Panc1 (cell line): ENCODE measurements around the gene KIRREL3. TPM values are rescaled to one million over a fixed set of nuclear protein-coding genes. Genes with fewer than 3 reads are reported as not detected.

Experiments
- ATAC-seq: fragments of 200-7000 bp; cut with Tn5 transposase; 2 replicates; pipeline ENCODE4 v1.9.1; 2020; ENCODE audit warnings: mild to moderate bottlenecking, moderate library complexity
- BruUV-seq: library from RNA; stranded (reverse); fragments of 400-500 nt; replicated peaks from 2 replicates; lab custom pipeline; 2021; lab: Mats Ljungman, UMichigan
- CTCF ChIA-PET: fragments of 300-600 bp; sonication (Branson Sonifier 250); formaldehyde crosslinking; loops from one replicate; lab custom pipeline; 2022; ENCODE audit warnings: antibody characterized with exemption; lab: Charles Lee
- POLR2A ChIA-PET: fragments of 300-600 bp; sonication (Branson Sonifier 250); formaldehyde crosslinking; loops from one replicate; lab custom pipeline; 2022; ENCODE audit warnings: antibody characterized with exemption; lab: Charles Lee
- DNase-seq: peaks from one replicate; pipeline ENCODE4 v3.0.0-alpha.2; 2010; ENCODE audit warnings: low read depth, low spot score
- H3K27ac ChIP-seq: 2 replicates; pipeline ENCODE4 v1.5.1; 2011; ENCODE audit warnings: mild to moderate bottlenecking, low read length, inconsistent platforms
- H3K27me3 ChIP-seq: fragments of 200-500 bp; sonication (Bioruptor generic); 2 replicates; pipeline ENCODE4 v1.6.0; 2014; ENCODE audit warnings: low read length, inconsistent platforms; ENCODE audit not compliant: control insufficient read depth, insufficient read depth
- H3K36me3 ChIP-seq: fragments of 200-500 bp; sonication (Bioruptor generic); 2 replicates; pipeline ENCODE4 v1.5.1; 2014; ENCODE audit warnings: inconsistent platforms, mild to moderate bottlenecking, low read length, moderate library complexity; ENCODE audit not compliant: control insufficient read depth, insufficient read depth
- H3K4me1 ChIP-seq: 2 replicates; pipeline ENCODE4 v1.5.1; 2011; ENCODE audit warnings: inconsistent platforms, mild to moderate bottlenecking, low read length, moderate library complexity; ENCODE audit not compliant: control insufficient read depth, insufficient read depth
- H3K4me3 ChIP-seq, 2 experiments: 2 replicates each; pipeline ENCODE4 v1.5.1; 2011 to 2012; ENCODE audit warnings: low read depth in 2 of 2, low read length in 2 of 2, mild to moderate bottlenecking in 2 of 2, inconsistent platforms in 1 of 2, moderate library complexity in 1 of 2
- H3K9me3 ChIP-seq: fragments of 200-500 bp; sonication (Bioruptor generic); 2 replicates; pipeline ENCODE4 v1.5.1; 2014; ENCODE audit warnings: low read depth, mild to moderate bottlenecking, inconsistent platforms, low read length, moderate library complexity; ENCODE audit not compliant: control insufficient read depth, insufficient read depth
- CTCF ChIP-seq: fragments of 450-650 bp; IDR thresholded peaks from 2 replicates; pipeline ENCODE4 v1.5.1; 2017; ENCODE audit warnings: mild to moderate bottlenecking
- POLR2AphosphoS5 ChIP-seq: IDR thresholded peaks from 2 replicates; pipeline ENCODE4 v1.6.1; 2012; ENCODE audit warnings: mild to moderate bottlenecking, low read depth, low read length, moderate library complexity
- SIN3A ChIP-seq: IDR thresholded peaks from 2 replicates; pipeline ENCODE4 v1.6.1; 2012; ENCODE audit warnings: low read depth, mild to moderate bottlenecking, low read length, moderate library complexity, borderline replicate concordance; ENCODE audit not compliant: insufficient read depth
- TCF7L2 ChIP-seq: IDR thresholded peaks from 2 replicates; pipeline ENCODE4 v1.6.1; 2011; ENCODE audit warnings: mild to moderate bottlenecking, low read depth, low read length, inconsistent platforms
- in situ Hi-C: cut with HindIII; loops from 2 replicates; pipeline ENCODE4 v1.10.0; 2016; ENCODE audit warnings: low sequenced_read_pairs, low pct_unique_long_range_greater_than_20kb
- intact Hi-C: fragments of 100-400 bp; cut with micrococcal nuclease; formaldehyde crosslinking; loops from one replicate; pipeline ENCODE4 v1.10.0; 2022; ENCODE audit not compliant: unreplicated experiment
- total RNA-seq: library from RNA; stranded (reverse); gene quantifications from one replicate; pipeline ENCODE4 v1.2.1, GENCODE V29; 2021; ENCODE audit not compliant: unreplicated experiment
- TF ChIP-seq, protein P1 (sequence below), 2 experiments: IDR thresholded peaks; 2 replicates each; pipeline ENCODE4 v1.6.1; 2011 to 2012; ENCODE audit warnings: low read depth in 2 of 2, control low read depth in 1 of 2, low read length in 1 of 2, mild to moderate bottlenecking in 1 of 2, moderate library complexity in 1 of 2; ENCODE audit not compliant: insufficient read depth in 1 of 2

Gene KIRREL3
- total RNA-seq, 1 experiment from 2014 or later = 0.36 TPM

DNA sequence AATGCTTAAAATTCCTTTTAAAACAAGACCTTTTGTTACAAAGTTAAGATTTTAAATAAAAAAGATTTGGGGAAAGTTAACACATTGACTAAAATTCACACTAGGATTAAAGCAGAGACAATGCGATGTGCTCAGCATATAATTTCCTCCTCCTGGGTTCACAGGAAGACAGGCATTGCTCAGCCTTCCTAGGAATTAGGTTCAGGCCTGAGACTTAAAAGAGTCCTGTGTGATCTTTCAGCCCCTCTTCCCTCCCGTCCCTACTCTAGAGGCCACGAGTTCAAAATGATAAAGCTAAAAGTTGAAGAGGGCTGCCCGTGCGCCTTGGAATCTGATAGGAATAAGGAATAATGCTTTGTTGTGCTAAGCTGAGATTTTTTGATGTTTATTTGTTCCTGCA, 218.6 kb downstream of the KIRREL3 start:
- no TSS peak for BruUV-seq
- POLR2A ChIA-PET = no interaction called here
- Histone ChIP-seq H3K27me3 (peaks cover 9% of the 10 kb centered on the region), H3K27ac (no peak overlapping the region), H3K36me3 (no peaks in the 10 kb centered on the region), H3K4me3 (no peak overlapping the region), H3K4me1 (no peaks in the 10 kb centered on the region), H3K9me3 (no peaks in the 10 kb centered on the region)
- TF ChIP-seq POLR2AphosphoS5 = no peak
- no peak for TF ChIP-seq SIN3A
- no peak for TF ChIP-seq TCF7L2
- TF ChIP-seq, protein P1, sequence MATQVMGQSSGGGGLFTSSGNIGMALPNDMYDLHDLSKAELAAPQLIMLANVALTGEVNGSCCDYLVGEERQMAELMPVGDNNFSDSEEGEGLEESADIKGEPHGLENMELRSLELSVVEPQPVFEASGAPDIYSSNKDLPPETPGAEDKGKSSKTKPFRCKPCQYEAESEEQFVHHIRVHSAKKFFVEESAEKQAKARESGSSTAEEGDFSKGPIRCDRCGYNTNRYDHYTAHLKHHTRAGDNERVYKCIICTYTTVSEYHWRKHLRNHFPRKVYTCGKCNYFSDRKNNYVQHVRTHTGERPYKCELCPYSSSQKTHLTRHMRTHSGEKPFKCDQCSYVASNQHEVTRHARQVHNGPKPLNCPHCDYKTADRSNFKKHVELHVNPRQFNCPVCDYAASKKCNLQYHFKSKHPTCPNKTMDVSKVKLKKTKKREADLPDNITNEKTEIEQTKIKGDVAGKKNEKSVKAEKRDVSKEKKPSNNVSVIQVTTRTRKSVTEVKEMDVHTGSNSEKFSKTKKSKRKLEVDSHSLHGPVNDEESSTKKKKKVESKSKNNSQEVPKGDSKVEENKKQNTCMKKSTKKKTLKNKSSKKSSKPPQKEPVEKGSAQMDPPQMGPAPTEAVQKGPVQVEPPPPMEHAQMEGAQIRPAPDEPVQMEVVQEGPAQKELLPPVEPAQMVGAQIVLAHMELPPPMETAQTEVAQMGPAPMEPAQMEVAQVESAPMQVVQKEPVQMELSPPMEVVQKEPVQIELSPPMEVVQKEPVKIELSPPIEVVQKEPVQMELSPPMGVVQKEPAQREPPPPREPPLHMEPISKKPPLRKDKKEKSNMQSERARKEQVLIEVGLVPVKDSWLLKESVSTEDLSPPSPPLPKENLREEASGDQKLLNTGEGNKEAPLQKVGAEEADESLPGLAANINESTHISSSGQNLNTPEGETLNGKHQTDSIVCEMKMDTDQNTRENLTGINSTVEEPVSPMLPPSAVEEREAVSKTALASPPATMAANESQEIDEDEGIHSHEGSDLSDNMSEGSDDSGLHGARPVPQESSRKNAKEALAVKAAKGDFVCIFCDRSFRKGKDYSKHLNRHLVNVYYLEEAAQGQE (IDR thresholded peaks at IDR 0.05; ENCODE audit: insufficient read depth in 1 of 2, low read depth in 2 of 2, low read length in 1 of 2) = no peak
- TF ChIP-seq CTCF = no peak
- intact Hi-C loops (no loop called here), in situ Hi-C loops (no loop called here)
- CTCF ChIA-PET = no interaction called here
- DNase-seq = no peak
- no peak for ATAC-seq

GRCh38 chr11:126776119-126776518, 224.5 kb downstream of the KIRREL3 start:
- no peak overlapping the region for H3K27ac ChIP-seq
- CTCF ChIA-PET = no interaction called here
- no TSS peak for BruUV-seq

More at GRCh38 chr11:126776119-126776518, 224.5 kb downstream of the KIRREL3 start:
- Histone ChIP-seq H3K36me3 (no peaks in the 10 kb centered on the region), H3K9me3 (no peaks in the 10 kb centered on the region), H3K27me3 (peaks cover 12% of the 10 kb centered on the region), H3K4me3 (no peak overlapping the region), H3K4me1 (no peaks in the 10 kb centered on the region)
- in situ Hi-C loops (no loop called here), intact Hi-C loops (no loop called here)
- POLR2A ChIA-PET = no interaction called here
- no peak for ATAC-seq
- DNase-seq = no peak
- TF ChIP-seq, protein P1 (IDR thresholded peaks at IDR 0.05; ENCODE audit: insufficient read depth in 1 of 2, low read depth in 2 of 2, low read length in 1 of 2) = no peak
- no peak for TF ChIP-seq SIN3A
- no peak for TF ChIP-seq CTCF
- TF ChIP-seq POLR2AphosphoS5 = no peak
- TF ChIP-seq TCF7L2 = no peak
